ENCODE results near the gene SPTBN1. TPM values are rescaled to one million over a fixed set of nuclear protein-coding genes. Genes with fewer than 3 reads are reported as not detected.

The SPTBN1 gene
- total RNA-seq, 1 donor from 2014 or later, result 83.2 TPM

DNA sequence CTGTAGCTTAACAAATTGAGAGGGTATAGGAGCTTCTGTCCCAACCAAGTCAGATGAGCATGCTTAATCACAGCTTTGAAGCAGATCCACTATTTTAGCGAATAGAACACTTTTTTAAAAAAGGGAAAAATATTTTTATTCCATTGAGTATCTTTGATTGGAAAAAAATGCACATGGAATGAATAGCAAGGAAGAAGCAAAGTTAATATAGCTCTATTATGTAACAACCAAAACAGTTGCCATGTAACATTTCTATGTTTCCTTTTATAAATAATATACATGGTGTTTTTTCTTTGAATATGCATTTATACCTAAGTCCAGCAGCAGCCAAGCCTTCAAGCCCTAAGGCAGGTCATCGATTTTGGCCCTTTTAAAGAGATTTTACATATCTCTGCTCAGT is 21.4 kb upstream of the SPTBN1 start:
- POLR2A ChIA-PET, result interaction anchor here (0.5 kb wide), 1 partner anchor 282 kb away, joined by 5 read pairs; no protein-coding TSS in a partner anchor
- no peaks in the 10 kb centered on the region for H3K36me3 Mint-ChIP-seq (ENCODE audit: low read depth)
- DNase-seq (no peak), ATAC-seq (ENCODE audit: low read depth) (no peak)
- H3K27me3 Mint-ChIP-seq, result peaks cover 7% of the 10 kb centered on the region
- intact Hi-C loops (cut with micrococcal nuclease), result no loop called here
- no peak overlapping the region for H3K27ac Mint-ChIP-seq
- TF ChIP-seq, protein P1, sequence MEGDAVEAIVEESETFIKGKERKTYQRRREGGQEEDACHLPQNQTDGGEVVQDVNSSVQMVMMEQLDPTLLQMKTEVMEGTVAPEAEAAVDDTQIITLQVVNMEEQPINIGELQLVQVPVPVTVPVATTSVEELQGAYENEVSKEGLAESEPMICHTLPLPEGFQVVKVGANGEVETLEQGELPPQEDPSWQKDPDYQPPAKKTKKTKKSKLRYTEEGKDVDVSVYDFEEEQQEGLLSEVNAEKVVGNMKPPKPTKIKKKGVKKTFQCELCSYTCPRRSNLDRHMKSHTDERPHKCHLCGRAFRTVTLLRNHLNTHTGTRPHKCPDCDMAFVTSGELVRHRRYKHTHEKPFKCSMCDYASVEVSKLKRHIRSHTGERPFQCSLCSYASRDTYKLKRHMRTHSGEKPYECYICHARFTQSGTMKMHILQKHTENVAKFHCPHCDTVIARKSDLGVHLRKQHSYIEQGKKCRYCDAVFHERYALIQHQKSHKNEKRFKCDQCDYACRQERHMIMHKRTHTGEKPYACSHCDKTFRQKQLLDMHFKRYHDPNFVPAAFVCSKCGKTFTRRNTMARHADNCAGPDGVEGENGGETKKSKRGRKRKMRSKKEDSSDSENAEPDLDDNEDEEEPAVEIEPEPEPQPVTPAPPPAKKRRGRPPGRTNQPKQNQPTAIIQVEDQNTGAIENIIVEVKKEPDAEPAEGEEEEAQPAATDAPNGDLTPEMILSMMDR (IDR thresholded peaks at IDR 0.05), result no peak
- H3K9me3 Mint-ChIP-seq, result no peaks in the 10 kb centered on the region
- H3K4me3 Mint-ChIP-seq, result no peak overlapping the region
- H3K4me1 Mint-ChIP-seq, result peaks cover 4% of the 10 kb centered on the region
- CTCF ChIA-PET, result no interaction called here

- H3K27me3 Mint-ChIP-seq, result peaks cover 2% of the 10 kb centered on the region
- ATAC-seq (ENCODE audit: low read depth) (no peak), DNase-seq (no peak)
- H3K27ac Mint-ChIP-seq, result no peak overlapping the region
- no peak overlapping the region for H3K4me3 Mint-ChIP-seq
- TF ChIP-seq, protein P1 (IDR thresholded peaks at IDR 0.05), result no peak
- H3K36me3 Mint-ChIP-seq (ENCODE audit: low read depth), result no peaks in the 10 kb centered on the region
- ChIA-PET POLR2A (no interaction called here), CTCF (no interaction called here)
- H3K9me3 Mint-ChIP-seq, result no peaks in the 10 kb centered on the region
- peaks cover 3% of the 10 kb centered on the region for H3K4me1 Mint-ChIP-seq
- intact Hi-C loops (cut with micrococcal nuclease), result no loop called here
Measured at GRCh38 chr2:54435325-54436226, 20.6 kb upstream of the SPTBN1 start.

DNA sequence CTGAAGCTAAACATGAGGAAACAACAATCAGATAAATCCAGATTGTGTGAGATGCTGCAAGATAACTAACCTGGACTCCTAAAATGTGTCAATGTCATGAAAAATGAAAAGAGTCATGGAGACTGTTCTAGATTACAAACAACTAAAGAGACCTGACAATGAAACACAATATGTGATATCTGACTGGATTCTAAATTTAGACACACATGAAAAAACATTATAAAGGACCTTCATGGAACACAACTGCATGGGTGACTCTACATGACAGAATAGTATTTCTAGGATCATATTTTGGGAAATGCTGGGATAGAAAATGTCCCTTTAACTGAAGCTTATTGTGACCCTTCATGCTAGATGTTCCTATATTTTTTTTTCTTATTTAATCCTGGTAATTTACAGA is 18.5 kb upstream of the SPTBN1 start:
- intact Hi-C loops (cut with micrococcal nuclease), result no loop called here
- H3K9me3 Mint-ChIP-seq, result no peaks in the 10 kb centered on the region
- ChIA-PET CTCF (no interaction called here), POLR2A (no interaction called here)
- no peak for ATAC-seq (ENCODE audit: low read depth)
- no peak overlapping the region for H3K4me3 Mint-ChIP-seq
- H3K36me3 Mint-ChIP-seq (ENCODE audit: low read depth), result no peaks in the 10 kb centered on the region
- H3K27me3 Mint-ChIP-seq, result peaks cover 2% of the 10 kb centered on the region
- no peak overlapping the region for H3K27ac Mint-ChIP-seq
- no peak for DNase-seq
- TF ChIP-seq, protein P1 (IDR thresholded peaks at IDR 0.05), result no peak
- peaks cover 3% of the 10 kb centered on the region for H3K4me1 Mint-ChIP-seq

DNA sequence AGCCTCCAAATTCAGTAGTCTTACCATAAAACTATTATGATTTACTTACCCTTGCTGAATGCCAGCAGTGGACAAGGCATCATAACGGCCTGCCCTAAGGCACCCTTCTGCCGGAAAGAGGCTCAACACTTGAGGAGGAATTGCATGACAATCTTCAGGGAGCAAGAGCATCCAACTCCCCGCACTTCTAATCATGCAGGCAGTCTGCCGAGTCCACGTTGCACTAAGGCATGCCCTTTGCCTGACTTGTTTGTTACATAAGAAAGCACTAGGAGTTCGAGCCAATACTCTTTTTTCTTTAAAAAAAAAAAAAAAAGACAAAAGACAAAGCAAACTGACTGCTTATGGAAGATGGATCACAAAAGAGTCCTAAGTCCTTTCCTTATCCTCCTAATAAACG is 17.9 kb upstream of the SPTBN1 start:
- peaks cover 3% of the 10 kb centered on the region for H3K4me1 Mint-ChIP-seq
- H3K36me3 Mint-ChIP-seq (ENCODE audit: low read depth), result no peaks in the 10 kb centered on the region
- no peak overlapping the region for H3K4me3 Mint-ChIP-seq
- ATAC-seq (ENCODE audit: low read depth) (no peak), DNase-seq (no peak)
- no peak overlapping the region for H3K27ac Mint-ChIP-seq
- no peaks in the 10 kb centered on the region for H3K9me3 Mint-ChIP-seq
- ChIA-PET CTCF (no interaction called here), POLR2A (no interaction called here)
- TF ChIP-seq, protein P1 (IDR thresholded peaks at IDR 0.05), result no peak
- no peaks in the 10 kb centered on the region for H3K27me3 Mint-ChIP-seq
- intact Hi-C loops (cut with micrococcal nuclease), result no loop called here

- Mint-ChIP-seq H3K9me3 (no peaks in the 10 kb centered on the region), H3K27me3 (no peaks in the 10 kb centered on the region), H3K36me3 (ENCODE audit: low read depth) (no peaks in the 10 kb centered on the region), H3K4me3 (no peak overlapping the region), H3K4me1 (peaks cover 3% of the 10 kb centered on the region), H3K27ac (no peak overlapping the region)
- intact Hi-C loops (cut with micrococcal nuclease), result no loop called here
- ChIA-PET CTCF (no interaction called here), POLR2A (no interaction called here)
- TF ChIP-seq, protein P1 (IDR thresholded peaks at IDR 0.05), result no peak
- DNase-seq, result no peak
- no peak for ATAC-seq (ENCODE audit: low read depth)
Measured at GRCh38 chr2:54439582-54439981, 16.5 kb upstream of the SPTBN1 start.
